Non-pigmented ciliary epithelial cell (primary cell): ENCODE data around the gene RPL41.
A peak's percentile ranks its signal among the peaks of the same experiment; 100 is the strongest.
"Not testable (repeated sequence)": the region's sequence is repeated elsewhere in the genome, so short reads cannot be mapped to it uniquely, and the experiment has no call there.

Experiments used
- DNase-seq: peaks from one replicate; pipeline ENCODE4 v3.0.0-alpha.2; 2010; ENCODE audit warnings: low read depth

Gene RPL41

DNA sequence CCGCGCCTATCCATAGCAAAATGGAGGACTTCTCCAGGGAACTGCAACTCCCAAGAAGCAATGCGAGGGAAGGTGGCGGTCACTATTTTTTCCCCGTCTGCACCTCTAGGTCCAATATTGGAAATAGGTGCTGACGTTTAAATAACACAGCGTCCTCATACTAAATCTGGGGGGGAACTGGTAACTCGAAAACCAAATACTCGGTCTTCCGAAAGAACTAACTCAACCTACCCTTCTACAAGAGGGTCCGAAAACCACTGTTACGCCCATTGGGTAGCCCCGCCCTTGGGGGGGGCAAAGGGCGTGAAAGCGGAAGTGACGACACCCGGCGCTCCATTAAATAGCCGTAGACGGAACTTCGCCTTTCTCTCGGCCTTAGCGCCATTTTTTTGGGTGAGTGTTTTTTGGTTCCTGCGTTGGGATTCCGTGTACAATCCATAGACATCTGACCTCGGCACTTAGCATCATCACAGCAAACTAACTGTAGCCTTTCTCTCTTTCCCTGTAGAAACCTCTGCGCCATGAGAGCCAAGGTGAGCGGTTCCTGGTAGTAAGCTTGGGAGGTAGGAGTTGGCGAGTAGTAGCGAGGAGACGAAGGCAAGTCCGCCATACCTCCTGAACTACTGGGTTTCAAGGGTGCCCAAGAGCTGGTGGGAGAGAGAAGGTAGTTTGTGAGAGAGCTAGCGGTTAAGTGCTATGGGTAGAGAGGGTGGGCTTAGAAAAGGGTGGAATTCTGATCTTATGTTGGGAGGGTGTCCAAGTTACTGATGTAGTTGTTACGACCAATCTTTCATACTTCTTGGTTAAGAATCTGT is at the start of gene RPL41:
Gene RPL41, plus strand, starts transcription at position 367 of the 815 bp plus-strand sequence.
- DNase-seq, result no peak

DNA sequence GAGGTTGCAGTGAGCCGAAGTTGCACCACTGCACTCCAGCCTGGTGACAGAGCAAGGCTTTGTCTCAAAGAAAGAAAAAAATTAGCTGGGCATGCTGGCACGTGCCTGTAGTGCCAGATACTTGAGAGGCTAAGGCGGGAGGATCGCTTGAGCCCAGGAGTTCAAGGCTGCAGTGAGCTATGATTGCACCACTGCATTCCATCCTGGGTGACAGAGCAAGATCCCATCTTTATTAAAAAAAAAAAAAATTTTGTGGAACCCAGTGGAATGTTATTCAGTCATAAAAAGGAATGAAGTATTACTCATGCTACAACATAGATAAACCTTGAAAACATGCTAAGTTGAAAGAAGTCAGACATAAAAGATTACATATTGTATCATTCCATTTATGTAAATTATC is 44.8 kb upstream of the RPL41 start:
- no peak for DNase-seq

DNA sequence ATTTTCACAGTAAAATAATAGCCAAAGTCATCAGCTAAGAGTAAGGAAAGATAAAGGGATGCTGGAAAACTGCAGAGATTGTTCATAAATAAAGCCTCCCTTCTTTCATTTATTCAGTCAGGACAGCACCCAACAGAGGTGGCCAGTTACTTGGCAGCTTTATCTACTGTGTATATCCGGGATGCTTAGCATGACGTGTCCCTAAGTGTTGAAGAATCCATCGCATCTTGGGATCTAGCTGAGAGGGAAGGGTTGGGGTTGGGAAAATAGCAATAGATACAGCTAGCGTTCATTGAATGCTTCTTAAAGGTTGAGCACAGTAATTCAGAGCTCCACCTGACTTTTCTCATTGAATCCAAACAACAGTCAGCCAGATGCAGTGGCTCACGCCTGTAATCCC is 42.0 kb upstream of the RPL41 start:
- DNase-seq, result no peak

DNA sequence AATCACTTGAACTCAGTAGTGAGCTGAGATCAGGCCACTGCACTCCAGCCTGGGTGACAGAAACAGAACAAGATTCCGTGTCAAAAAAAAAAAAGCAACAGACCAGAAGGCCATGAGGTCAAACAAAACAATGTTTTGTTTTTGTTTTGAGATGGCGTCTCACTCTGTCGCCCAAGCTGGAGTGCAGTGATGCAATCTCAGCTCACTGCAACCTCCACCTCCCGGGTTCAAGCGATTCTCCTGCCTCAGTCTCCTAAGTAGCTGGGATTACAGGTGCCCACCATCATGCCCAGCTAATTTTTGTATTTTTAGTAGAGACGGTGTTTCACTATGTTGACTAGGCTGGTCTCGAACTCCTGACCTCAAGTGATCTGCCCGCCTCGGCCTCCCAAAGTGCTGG is 38.5 kb upstream of the RPL41 start:
- not testable (repeated sequence) for DNase-seq

DNA sequence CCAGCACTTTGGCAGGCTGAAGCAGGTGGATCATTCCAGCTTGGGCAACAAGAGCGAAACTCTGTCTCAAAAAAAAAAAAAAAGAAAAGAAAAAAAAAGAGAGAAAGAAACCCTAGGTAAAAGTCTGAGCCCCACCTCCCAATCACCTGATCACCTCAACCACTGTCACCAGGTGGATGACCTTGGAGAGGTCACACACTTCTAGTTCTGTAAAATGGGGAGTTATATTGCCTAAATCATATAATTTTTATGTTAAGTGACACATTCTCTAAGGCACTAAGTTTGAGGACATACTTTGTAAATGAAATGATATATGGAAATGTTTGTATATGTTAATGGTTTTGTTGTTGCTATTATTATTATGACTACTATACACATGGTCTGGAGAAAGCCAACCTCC is 38.0 kb upstream of the RPL41 start:
- DNase-seq, result no peak

DNA sequence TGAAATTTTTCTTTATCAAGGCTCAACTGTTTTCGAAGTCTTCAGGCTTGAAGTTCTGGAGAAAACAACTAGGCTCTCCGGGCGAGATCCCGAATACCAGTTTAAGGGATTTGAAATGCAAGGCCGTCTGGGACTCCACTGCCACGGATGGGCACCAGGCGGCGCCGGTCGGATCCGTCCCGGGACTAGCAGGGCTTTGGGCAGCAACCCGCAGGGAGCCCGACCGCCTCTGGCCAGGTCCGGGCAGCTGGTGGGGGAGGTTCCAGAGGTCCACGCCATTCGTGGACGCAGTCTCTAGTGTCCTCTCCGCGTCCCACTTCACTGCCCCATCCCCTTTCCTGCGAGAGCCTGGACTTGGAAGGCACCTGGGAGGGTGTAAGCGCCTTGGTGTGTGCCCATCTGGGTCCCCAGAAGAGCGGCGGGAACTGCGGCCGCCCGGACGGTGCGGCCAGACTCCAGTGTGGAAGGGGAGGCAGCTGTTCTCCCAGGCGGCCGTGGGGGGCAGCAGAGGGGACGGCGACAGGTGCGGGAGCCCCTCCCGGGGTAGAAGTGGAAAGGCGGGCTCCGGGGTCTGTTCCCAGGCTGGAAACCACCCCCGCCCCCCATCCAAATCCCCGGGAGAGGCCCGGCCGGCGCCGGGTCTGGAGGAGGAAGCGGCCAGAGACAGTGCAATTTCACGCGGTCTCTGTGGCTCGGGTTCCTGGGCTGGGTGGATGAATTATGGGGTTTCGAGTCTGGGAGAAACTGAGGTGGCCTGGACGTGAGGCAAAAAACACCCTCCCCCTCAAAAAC is 37.3 kb upstream of the RPL41 start:
- peak; percentile 30 for DNase-seq

DNA sequence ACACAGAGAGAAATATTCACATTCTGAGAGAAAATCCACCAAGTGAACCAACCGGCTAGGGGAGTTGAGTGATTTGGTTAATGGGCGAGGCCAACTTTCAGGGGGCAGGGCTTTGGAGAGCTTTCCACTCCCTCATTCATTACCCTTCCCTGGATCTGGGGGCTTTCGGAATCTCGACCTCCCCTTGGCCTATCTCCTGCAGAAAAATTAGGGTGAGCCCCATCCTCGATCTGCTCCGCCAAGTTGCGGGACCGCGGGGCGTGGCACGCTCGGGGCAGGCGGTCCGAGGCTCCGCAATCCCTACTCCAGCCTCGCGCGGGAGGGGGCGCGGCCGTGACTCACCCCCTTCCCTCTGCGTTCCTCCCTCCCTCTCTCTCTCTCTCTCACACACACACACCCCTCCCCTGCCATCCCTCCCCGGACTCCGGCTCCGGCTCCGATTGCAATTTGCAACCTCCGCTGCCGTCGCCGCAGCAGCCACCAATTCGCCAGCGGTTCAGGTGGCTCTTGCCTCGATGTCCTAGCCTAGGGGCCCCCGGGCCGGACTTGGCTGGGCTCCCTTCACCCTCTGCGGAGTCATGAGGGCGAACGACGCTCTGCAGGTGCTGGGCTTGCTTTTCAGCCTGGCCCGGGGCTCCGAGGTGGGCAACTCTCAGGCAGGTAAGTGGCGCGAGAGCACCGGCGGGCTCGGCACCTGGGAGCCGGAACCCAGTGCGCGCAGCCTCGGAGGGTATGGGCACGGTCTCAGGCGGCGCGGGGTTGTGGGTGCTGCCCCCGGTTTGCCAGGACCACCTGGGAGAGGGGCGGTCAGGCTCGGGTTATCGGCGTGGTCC is 36.5 kb upstream of the RPL41 start, which contains the start of gene ERBB3:
Gene ERBB3, plus strand, starts transcription at position 443 of the 833 bp plus-strand sequence. Its CDS starts 136 bp downstream, at position 579.
- DNase-seq, result peak; percentile 35

DNA sequence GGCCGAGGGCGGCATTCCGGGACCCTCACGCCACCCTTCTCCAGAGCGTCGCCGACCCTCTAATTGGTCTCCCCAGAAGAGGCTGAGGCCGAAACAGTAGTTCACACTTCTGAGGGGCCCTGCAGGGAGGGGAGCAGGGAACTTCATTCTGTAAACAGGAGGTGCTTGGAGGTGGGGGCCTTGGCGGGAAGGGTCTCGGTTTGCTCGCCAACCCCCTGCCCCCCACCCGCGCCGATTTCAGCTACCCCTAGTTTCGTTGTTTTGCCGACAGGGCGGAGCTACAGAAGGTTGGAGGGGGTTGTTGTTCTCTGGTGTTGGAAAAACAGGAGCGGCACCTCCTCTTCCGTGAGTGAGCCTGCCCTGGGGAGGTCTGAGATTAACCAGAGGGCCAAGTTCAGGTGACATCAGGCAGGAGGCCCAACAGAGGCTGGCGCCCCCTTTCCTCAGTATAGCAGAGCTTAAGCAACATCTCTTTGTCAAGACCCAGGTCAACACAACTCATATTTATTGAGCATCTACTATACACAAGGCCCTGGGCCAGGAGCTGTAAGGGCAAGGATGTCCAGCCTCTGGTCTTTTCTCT is 35.8 kb upstream of the RPL41 start:
- no peak for DNase-seq

DNA sequence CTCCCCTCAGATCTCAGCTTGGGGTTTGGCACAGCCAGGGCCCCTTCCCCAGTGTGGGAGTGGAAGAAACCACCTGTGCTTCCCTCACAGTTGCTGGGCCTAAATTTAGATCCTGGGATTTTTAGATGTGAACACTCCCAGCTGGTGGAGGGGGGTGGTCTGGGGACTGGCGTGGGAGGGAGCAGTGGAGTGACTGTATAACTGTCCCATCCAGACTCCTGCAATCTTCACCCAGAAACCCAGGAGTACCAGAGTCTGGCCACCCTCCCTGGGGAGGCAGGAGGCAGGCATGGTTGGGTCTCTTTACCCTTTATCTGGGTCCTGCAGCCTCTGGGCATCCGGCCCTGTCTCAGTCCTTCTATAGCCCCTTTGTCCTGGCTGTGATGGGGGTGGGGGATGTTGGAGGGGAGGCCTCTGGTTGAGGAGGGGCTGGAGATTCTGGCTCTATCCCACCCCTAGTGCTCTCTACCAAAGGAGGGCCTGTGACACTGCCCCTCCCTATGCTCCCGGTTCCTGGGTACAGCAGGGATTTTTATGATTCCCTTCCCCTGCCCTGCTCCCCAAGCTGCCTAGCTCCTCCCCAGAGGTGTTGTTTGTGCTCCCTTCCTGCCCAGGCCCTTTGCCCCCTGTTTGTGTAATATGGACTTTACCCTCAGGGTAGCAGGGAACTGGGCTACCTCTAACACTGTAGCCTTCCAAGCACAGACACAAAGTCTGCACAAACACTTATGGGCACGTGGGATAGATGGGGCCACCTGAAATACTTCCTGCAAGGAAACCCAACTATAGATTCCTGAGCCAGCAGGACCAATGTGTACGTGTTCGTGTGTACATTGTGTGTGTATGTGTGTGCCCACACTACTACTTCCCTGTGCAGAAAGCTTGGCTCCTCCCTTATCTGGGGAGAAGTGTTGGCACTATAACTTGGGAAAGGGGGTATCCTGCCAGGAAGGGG is 34.8 kb upstream of the RPL41 start:
- DNase-seq, result no peak

DNA sequence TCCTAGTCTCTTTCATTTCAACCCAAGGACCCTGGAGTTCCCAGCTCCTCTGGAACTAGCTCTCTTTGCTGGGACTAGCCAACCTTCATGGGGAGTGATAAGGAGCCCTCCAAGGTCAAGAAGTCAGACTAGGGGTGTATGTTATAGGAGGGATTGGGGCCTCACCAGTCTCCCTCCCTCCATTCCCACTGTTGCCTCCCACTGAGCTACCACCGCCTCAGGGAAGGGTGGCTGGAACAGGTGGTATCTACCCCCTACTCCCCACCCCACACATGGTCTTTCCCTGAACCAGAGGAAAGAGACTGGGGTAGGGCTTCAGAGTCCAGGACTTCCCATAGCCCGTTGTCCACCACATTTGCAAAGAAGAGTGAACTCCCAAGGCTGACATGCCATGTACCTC is 34.1 kb upstream of the RPL41 start:
- DNase-seq, result no peak

DNA sequence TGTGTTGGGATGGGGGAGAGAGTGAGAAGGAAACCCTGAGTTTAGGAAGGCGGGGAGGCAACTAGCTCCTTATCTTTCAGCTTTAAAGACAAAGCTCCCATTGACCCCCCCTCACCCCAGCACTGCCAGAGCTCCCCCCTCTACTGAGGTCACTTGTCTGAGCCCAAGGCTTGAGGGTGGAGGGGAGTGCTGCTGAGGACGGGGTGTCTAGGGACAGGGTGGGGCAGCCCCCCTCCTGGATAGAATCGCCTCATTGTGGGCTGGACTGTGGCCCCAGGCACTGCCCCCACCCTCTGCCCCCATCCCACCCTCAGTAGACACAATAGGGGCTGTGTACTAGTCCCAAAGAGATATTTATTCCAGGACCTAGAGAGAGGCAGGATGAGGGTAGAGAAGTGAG is 33.5 kb upstream of the RPL41 start:
- no peak for DNase-seq

DNA sequence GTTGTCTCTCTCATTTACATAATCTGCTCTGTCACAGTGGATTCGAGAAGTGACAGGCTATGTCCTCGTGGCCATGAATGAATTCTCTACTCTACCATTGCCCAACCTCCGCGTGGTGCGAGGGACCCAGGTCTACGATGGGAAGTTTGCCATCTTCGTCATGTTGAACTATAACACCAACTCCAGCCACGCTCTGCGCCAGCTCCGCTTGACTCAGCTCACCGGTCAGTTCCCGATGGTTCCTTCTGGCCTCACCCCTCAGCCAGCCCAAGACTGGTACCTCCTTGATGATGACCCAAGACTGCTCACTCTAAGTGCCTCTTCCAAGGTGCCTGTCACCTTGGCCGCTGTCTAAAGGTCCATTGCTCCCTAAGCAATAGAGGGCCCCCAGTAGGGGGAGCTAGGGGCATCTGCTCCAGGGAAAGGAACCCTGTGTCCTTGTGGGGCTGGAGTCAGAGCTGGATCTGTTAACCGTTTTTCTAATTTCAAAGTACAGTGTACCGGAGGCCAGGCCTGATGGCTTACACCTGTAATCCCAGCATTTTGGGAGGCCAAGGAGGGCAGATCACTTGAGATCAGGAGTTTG is 31.4 kb upstream of the RPL41 start:
- no peak for DNase-seq

DNA sequence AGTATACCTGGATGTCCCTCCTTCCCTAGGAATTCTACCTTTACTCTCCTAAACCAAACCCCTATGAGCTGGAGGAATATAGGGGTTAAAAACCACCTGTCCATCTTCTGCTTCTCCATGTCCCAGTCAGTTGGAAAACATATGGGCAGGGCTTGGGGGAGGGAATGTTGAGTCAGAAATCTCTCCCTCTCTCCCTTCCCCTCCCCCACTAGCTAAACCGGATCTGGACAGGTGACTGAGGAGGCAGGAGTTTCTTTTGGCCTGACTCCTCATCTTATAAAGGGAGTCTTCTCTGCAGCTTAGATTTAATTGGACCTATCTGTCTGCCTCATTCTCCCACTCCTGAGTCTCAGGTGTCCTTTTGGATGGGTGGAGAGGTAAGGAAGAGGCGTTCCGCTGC is 30.3 kb upstream of the RPL41 start:
- DNase-seq, result no peak

DNA sequence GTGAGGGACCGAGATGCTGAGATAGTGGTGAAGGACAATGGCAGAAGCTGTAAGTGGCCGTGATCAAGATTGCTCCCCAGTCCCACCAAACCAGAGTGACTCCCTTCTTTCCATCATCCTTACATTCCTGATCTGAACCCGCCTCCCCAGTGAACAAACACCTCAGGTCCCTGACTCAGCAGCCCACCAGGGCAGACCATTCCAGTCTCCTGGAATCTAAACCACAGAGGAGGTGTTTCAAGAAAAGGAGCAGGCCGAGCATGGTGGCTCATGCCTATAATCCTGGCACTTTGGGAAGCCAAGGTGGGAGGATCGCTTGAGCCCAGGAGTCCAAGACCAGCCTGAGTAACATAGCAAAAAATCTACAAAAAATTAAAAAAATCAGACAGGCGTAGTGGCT is 29.8 kb upstream of the RPL41 start:
- no peak for DNase-seq

DNA sequence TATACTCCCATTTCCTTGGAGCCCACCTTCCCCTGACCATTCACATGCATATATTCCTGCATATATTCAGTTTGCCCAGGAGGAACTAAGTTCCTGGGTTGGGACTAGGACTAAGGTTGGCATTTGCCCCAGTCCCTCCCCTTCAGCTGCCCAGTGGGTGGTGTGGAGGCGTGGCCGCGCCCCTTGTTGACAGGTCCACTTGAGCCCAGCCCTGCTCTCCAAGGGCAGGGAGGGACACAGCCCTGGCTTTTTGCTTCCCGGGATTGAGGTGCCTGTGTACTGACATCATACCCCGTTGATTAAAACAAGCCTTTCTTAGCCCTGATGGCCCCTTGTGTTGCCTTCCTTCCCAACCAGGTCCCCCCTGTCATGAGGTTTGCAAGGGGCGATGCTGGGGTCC is 29.2 kb upstream of the RPL41 start:
- DNase-seq, result no peak

DNA sequence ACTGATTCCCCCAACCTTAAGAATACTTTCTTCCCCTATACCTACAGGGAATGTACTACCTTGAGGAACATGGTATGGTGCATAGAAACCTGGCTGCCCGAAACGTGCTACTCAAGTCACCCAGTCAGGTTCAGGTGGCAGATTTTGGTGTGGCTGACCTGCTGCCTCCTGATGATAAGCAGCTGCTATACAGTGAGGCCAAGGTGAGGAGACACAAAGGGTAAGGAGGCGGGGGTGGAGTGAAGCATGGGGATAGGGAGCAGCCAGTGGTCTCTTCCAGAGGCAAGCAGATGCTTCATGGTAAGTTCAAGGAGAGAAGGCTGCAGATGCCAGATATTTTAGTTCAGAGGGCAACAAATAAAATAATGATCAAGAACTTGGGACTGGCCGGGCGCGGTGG is 18.7 kb upstream of the RPL41 start:
- no peak for DNase-seq

DNA sequence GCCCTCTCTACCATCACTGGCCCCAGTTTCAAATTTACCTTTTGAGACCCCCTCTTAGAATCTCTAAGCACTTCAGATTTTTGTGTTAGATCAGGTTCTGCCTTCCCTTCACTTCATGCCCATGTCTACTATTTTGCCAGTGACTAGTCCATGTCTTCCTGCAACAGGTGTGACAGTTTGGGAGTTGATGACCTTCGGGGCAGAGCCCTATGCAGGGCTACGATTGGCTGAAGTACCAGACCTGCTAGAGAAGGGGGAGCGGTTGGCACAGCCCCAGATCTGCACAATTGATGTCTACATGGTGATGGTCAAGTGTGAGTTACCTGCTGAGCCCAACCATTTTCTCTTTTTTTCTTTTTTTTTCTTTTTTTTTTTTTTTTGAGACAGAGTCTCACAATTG is 17.8 kb upstream of the RPL41 start:
- no peak for DNase-seq

DNA sequence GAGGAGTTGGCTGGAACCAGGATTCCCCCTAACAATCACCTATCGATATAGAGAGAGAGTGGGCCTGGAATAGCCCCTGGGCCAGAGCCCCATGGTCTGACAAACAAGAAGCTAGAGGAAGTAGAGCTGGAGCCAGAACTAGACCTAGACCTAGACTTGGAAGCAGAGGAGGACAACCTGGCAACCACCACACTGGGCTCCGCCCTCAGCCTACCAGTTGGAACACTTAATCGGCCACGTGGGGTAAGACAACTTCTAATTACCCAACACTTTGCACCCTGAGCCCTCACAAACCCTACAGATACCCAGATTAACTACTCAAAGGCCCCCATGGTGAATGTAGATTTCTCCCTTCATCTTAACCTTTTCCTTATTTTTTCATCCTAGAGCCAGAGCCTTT is 16.6 kb upstream of the RPL41 start:
- no peak for DNase-seq

DNA sequence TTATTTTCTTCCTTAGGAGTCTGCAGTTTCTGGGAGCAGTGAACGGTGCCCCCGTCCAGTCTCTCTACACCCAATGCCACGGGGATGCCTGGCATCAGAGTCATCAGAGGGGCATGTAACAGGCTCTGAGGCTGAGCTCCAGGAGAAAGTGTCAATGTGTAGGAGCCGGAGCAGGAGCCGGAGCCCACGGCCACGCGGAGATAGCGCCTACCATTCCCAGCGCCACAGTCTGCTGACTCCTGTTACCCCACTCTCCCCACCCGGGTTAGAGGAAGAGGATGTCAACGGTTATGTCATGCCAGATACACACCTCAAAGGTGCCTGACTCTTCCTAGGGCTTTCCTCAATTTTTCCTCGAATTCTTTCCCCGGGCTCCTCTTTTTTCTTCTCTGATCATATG is 15.4 kb upstream of the RPL41 start:
- DNase-seq, result no peak

DNA sequence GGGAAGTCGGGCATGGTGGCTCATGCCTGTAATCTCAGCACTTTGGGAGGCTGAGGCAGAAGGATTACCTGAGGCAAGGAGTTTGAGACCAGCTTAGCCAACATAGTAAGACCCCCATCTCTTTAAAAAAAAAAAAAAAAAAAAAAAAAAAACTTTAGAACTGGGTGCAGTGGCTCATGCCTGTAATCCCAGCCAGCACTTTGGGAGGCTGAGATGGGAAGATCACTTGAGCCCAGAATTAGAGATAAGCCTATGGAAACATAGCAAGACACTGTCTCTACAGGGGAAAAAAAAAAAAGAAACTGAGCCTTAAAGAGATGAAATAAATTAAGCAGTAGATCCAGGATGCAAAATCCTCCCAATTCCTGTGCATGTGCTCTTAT is 13.8 kb upstream of the RPL41 start:
- no peak for DNase-seq
